GM19238 (cell line): Measurements from ENCODE around the gene CCNY.
"Not testable (repeated sequence)": the region's sequence is repeated elsewhere in the genome, so short reads cannot be mapped to it uniquely, and the experiment has no call there.

ENCODE experiments used
- DNase-seq: peaks from one replicate; pipeline ENCODE4 v3.0.0; 2011; ENCODE audit warnings: low spot score; ENCODE audit not compliant: insufficient read length

CCNY gene

GRCh38 chr10:35404077-35404476, 67.8 kb downstream of the CCNY start:
- DNase-seq: not testable (repeated sequence)

- DNase-seq: not testable (repeated sequence)
These were observed 69.8 kb downstream of the CCNY start for GRCh38 chr10:35406003-35406630.

DNA sequence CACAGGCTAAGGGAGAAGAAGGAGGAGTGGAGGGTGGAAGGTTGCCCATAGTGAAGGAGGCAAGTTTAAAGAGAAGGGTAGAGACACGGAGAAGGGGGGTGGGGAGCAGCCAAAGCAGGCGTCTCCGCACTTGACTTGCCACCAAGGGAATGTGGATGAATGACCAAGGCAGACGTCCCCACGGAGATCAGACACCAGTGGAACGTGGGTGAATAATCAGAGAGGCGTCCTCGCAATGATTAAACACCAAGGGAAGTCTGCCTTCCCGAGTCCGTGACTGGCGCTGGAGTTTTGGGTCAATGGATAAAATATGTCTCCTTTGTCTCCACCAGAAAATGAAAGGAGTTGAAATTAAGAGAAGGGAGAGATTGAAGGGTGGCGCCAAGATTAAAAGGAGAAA, 71.4 kb downstream of the CCNY start:
- DNase-seq: not testable (repeated sequence)

- DNase-seq: no peak
These were observed 72.8 kb downstream of the CCNY start for GRCh38 chr10:35409094-35409582.

DNA sequence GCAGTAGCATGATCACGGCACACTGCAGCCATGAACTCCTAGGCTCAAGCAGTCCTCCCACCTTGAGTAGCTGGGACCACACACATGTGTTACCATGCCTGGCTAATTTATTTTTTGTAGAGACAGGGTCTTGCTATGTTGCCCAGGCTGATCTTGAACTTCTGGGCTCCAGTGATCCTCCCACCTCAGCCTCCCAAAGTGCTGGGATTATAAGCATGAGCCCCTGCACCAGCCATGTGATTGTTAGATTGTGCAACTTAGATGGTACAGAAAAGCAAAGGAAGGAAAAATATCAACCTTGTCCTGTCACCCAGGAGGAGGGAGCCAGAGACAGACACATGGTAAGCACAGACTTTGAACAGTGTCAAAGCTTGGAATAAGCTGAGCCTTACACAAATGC, 73.5 kb downstream of the CCNY start:
- DNase-seq: no peak

DNA sequence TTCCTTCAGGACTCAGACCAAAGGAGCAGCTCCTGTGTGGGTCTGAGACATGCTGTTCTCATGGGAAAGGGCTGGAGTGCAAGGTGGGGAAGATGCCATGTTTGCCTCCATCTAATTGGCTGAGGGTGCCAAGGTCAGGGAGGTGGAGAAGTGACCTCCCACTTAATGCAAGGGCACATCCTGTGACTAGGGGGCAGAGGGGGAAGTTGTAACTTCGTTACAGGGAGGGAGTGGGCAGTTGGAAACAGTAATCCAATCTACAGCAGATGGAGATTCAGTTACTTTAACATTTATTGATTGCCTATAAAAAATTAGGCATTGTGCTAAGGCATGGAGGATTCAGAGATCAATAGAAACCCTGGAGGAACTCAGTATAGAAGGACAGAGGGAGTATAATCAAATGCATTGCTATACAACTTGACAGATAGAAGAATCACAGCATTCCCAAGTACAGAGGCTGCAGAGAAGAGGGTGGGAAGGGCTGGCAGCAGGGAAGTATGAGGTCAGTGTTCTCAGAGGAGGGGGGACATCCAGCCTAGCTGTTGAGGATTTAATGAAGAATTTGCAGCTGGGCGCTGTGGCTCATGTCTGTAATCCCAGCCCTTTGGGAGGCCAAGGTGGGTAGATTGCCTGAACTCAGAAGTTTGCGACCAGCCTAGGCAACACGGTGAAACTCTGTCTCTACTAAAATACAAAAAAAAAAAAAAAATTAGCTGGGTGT, 75.9 kb downstream of the CCNY start:
- no peak for DNase-seq

- DNase-seq: no peak
These were observed 76.7 kb downstream of the CCNY start for GRCh38 chr10:35412900-35413491.

DNA sequence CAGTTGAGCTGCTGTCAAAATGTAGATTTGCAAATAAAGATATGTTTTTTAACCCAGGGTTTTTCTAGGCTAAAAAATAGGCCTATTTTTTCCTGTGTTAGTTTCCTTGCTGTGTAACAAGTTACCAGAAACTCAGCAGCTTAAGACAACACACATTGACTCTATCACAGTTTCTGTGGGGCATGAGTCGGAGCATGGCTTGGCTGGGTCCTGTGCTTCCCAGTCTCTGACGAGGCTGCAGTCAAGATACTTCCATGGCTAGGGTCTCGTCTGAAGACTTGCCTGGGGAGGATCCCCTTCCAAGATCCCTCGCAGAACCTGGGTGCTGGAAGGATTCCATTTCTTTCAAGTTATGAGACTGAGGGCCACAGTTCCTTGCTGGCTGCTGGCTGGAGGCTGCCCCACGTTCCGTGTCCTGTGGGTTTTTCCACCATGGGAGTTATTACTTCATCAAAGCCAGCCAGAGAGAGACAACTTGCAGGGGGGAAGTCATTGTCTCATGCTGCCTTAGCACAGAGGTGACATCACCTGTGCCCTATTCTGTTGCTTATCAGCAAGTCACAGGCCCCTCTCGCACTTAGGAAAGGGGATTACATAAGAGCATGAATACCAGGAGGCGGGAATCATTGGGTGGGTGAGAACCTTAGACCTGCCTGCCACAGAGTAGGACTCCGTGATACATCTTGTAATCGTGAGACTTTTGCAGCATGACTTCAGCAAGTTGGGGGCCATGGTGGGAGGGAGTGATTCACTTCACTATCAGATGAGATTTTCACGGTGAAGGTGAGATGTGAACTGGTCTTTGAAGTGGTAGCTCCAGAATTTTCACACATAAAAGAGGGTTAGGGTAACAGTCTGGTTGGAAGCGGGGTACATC, 77.9 kb downstream of the CCNY start:
- DNase-seq: no peak

DNA sequence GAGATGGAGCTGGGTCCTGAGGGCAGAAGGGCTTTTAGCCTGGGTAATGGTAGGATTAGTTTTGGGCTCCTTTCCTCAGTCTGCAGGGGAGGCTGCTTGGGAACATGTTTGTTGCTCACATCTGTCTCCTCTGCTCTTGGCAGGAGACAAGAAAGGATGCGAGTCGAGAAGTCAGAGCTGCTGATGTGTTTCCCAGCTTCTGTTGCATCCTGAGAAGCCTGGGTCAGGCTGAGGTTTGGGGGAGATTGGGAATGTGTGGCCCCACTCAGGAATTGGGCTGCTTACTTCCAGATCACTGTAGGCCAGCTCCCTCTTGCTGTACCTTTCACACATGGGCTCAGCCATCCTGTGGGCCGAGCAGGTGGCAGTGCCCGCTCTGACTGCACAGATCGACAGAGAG, 79.2 kb downstream of the CCNY start:
- DNase-seq: no peak

- DNase-seq: no peak
These were observed 80.5 kb downstream of the CCNY start for GRCh38 chr10:35416619-35417312.

GRCh38 chr10:35417313-35417625, 81.0 kb downstream of the CCNY start:
- no peak for DNase-seq

- no peak for DNase-seq
These were observed 81.5 kb downstream of the CCNY start for GRCh38 chr10:35417795-35418194.

DNA sequence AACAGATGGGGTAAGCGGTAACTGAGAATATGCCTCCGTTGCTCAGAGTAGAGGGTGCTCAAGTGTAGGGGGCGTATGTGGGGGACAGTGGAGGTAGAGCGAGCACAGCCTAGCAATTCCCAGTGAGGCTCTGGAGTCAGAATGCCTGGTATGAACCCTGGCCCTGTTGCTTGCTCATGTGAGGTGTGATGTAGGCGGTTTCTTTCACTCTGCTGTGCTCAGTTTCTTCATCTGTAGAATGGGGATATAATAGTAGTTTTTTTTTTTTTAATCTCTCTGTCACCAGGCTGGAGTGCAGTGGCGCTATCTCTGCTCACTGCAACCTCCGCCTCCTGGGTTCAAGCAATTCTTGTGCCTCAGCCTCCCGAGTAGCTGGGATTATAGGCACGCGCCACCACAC, 82.3 kb downstream of the CCNY start:
- not testable (repeated sequence) for DNase-seq

- DNase-seq: no peak
These were observed 83.7 kb downstream of the CCNY start for GRCh38 chr10:35420044-35420443.

DNA sequence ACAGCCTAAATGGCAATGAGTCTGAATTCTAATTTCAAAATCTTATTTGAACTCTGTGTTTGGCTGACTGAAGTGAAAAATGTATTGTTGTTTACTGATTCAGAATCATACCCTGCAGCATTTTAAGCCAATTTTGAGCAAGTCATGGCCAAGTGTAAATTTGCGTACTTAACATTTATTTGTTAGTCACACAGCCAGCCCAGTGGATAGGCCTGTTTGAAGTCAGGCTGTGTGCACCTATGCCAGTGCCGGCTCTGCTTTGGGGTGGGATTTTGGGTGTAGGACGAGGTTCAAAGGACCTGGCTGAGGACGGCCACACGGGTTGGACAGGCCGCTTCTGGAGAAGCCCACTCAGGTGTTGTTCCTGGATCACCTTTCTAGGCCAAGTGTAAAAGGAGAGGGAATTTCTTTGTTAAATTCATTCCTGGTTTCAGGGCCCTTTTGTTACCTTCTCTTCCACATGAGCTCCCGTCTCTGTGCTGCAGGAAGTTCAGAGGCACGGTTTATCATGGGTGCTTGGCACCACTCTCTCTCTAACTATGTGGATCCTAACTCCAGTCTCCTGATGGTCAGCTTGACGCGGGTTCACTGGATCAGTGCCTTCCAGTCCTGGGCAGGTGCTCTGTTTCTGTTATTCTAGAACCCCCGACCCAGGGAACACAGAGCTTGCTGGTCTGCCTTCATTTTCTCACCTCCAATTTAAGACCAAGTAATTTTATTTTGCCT, 84.7 kb downstream of the CCNY start:
- no peak for DNase-seq

GRCh38 chr10:35421553-35422178, 85.4 kb downstream of the CCNY start:
- DNase-seq: no peak

GRCh38 chr10:35422228-35422627, 85.9 kb downstream of the CCNY start:
- no peak for DNase-seq

GRCh38 chr10:35423505-35424306, 87.4 kb downstream of the CCNY start:
- no peak for DNase-seq

DNA sequence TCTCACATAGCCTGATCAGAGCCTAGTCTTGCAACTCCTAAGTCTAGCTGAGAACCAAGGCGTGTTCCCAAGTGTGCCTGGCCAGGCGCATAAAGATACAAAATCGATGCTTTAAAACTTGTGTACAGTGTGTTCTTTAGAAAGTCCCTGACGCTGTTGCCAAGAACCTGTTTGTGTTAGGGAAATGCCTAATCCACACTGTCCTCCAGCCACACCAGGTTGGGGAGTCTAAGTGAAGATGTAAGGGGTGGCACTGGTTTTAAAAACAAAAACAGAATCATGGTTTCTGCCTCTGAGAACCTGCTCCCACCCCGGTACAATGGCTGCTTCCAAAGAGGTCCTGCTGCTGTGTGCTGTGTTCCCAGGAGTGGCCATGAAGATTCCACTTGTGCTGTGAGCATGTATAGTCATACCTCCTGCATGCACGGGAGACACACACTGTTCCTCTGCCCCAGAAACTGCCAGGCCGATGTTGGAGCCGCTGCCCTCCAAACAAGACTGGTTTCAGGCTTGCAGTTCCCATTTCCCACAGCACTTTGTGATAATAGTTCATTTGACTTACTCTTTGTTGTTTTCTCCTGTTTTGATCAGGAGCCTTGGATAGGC, 88.5 kb downstream of the CCNY start:
- DNase-seq: no peak
